Nephron progenitor cell (in vitro differentiated cells): ENCODE results near the gene STK33.

Experiments
- DNase-seq: peaks from one replicate; pipeline ENCODE4 v3.0.0; 2021
- H3K27ac Mint-ChIP-seq: 2 replicates; pipeline ENCODE4 v1.8.0; 2021; ENCODE audit warnings: mild to moderate bottlenecking, moderate library complexity, mixed read lengths
- H3K27me3 Mint-ChIP-seq: 2 replicates; pipeline ENCODE4 v1.8.0; 2021; ENCODE audit warnings: mild to moderate bottlenecking, low read depth, mixed read lengths; ENCODE audit not compliant: poor library complexity
- H3K36me3 Mint-ChIP-seq: 2 replicates; pipeline ENCODE4 v1.8.0; 2021; ENCODE audit warnings: low read depth, mixed read lengths
- H3K4me1 Mint-ChIP-seq: 2 replicates; pipeline ENCODE4 v1.8.0; 2021; ENCODE audit warnings: mixed read lengths
- H3K4me3 Mint-ChIP-seq: 2 replicates; pipeline ENCODE4 v1.8.0; 2021; ENCODE audit warnings: mild to moderate bottlenecking, moderate library complexity, mixed read lengths
- H3K9me3 Mint-ChIP-seq: 2 replicates; pipeline ENCODE4 v1.8.0; 2021; ENCODE audit warnings: mild to moderate bottlenecking, moderate library complexity, mixed read lengths
- CTCF ChIP-seq: fragments of 200-600 bp; sonication (generic); IDR thresholded peaks from 2 replicates; pipeline ENCODE4 v1.5.0; 2021; ENCODE audit warnings: antibody characterized with exemption

Gene STK33

GRCh38 chr11:8368772-8369171 is 225.3 kb downstream of the STK33 start:
- H3K4me3 Mint-ChIP-seq: no peak overlapping the region
- H3K27ac Mint-ChIP-seq: no peak overlapping the region
- H3K36me3 Mint-ChIP-seq: peaks cover 8% of the 10 kb centered on the region
- peaks cover 7% of the 10 kb centered on the region for H3K9me3 Mint-ChIP-seq
- peaks cover 10% of the 10 kb centered on the region for H3K27me3 Mint-ChIP-seq
- peaks cover 8% of the 10 kb centered on the region for H3K4me1 Mint-ChIP-seq
- no peak for TF ChIP-seq CTCF
- DNase-seq: no peak

- TF ChIP-seq CTCF: no peak
- H3K4me3 Mint-ChIP-seq: no peak overlapping the region
- no peak overlapping the region for H3K27ac Mint-ChIP-seq
- H3K9me3 Mint-ChIP-seq: peaks cover 7% of the 10 kb centered on the region
- DNase-seq: no peak
- H3K4me1 Mint-ChIP-seq: peaks cover 8% of the 10 kb centered on the region
- peaks cover 9% of the 10 kb centered on the region for H3K27me3 Mint-ChIP-seq
- peaks cover 8% of the 10 kb centered on the region for H3K36me3 Mint-ChIP-seq
Observed at GRCh38 chr11:8368194-8368593, 225.8 kb downstream of the STK33 start.

- H3K27me3 Mint-ChIP-seq: peaks cover 12% of the 10 kb centered on the region
- peaks cover 7% of the 10 kb centered on the region for H3K9me3 Mint-ChIP-seq
- no peak overlapping the region for H3K4me3 Mint-ChIP-seq
- DNase-seq: no peak
- TF ChIP-seq CTCF: no peak
- peaks cover 8% of the 10 kb centered on the region for H3K4me1 Mint-ChIP-seq
- H3K27ac Mint-ChIP-seq: no peak overlapping the region
- peaks cover 8% of the 10 kb centered on the region for H3K36me3 Mint-ChIP-seq
Observed at GRCh38 chr11:8366316-8366715, 227.7 kb downstream of the STK33 start.

GRCh38 chr11:8365216-8365941 is 228.6 kb downstream of the STK33 start:
- Mint-ChIP-seq H3K27ac (no peak overlapping the region), H3K9me3 (no peaks in the 10 kb centered on the region), H3K27me3 (peaks cover 8% of the 10 kb centered on the region), H3K4me1 (peaks cover 8% of the 10 kb centered on the region), H3K36me3 (no peaks in the 10 kb centered on the region), H3K4me3 (no peak overlapping the region)
- no peak for TF ChIP-seq CTCF
- DNase-seq: no peak

- peaks cover 4% of the 10 kb centered on the region for H3K4me1 Mint-ChIP-seq
- no peak for DNase-seq
- H3K36me3 Mint-ChIP-seq: no peaks in the 10 kb centered on the region
- no peaks in the 10 kb centered on the region for H3K9me3 Mint-ChIP-seq
- TF ChIP-seq CTCF: no peak
- H3K27ac Mint-ChIP-seq: no peak overlapping the region
- H3K27me3 Mint-ChIP-seq: peaks cover 8% of the 10 kb centered on the region
- H3K4me3 Mint-ChIP-seq: no peak overlapping the region
Observed at GRCh38 chr11:8363921-8364320, 230.1 kb downstream of the STK33 start.

GRCh38 chr11:8362899-8363298 is 231.1 kb downstream of the STK33 start:
- Mint-ChIP-seq H3K27ac (no peak overlapping the region), H3K9me3 (no peaks in the 10 kb centered on the region), H3K4me3 (no peak overlapping the region), H3K36me3 (no peaks in the 10 kb centered on the region), H3K4me1 (peaks cover 3% of the 10 kb centered on the region), H3K27me3 (peaks cover 8% of the 10 kb centered on the region)
- no peak for TF ChIP-seq CTCF
- no peak for DNase-seq
